Right kidney (tissue), 9 donors: ENCODE measurements around the gene ZDHHC19.
"Not testable (repeated sequence)": the region's sequence is repeated elsewhere in the genome, so short reads cannot be mapped to it uniquely, and the experiment has no call there.

Experiments used
- DNase-seq: peaks from one replicate; pipeline ENCODE4 v3.0.0-alpha.2; 2016
- long read RNA-seq, 8 donors: transcript quantifications; one replicate each; lab custom pipeline, GENCODE V29; 2026

ZDHHC19 gene
- long read RNA-seq, donor 1 = 0 reads
- long read RNA-seq, donor 2 = 0 reads
- long read RNA-seq, donor 3 = 0 reads
- long read RNA-seq, donor 4 = 0 reads
- long read RNA-seq, donor 5 = 0 reads
- long read RNA-seq, donor 6 = 0 reads
- long read RNA-seq, donor 7 = 0 reads
- long read RNA-seq, donor 8 = 0 reads

GRCh38 chr3:196210673-196211556, at the start of gene ZDHHC19:
ZDHHC19 (minus strand) TSS chr3:196211400; CDS start chr3:196211315, 85 bp downstream.
- DNase-seq = no peak

DNA sequence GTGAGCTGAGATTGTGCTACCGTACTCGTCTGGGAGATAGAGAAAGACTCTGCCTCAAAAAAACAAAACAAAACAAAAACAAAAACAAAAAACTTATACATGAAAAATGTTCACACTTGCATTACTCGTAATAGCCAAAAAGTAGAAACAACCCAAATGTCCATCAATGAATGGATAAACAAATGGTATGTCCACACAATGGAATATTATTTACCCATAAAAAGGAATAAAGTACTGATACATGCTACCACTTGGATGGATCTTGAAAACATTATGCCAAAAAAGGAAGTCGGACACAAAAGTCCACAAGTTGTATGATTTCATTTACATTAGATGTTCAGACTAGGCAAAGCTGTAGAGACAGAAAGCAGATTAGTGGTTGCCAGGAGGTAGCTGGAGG, 49.6 kb upstream of the ZDHHC19 start:
- no peak for DNase-seq

GRCh38 chr3:196255776-196256175, 44.6 kb upstream of the ZDHHC19 start:
- DNase-seq = no peak

DNA sequence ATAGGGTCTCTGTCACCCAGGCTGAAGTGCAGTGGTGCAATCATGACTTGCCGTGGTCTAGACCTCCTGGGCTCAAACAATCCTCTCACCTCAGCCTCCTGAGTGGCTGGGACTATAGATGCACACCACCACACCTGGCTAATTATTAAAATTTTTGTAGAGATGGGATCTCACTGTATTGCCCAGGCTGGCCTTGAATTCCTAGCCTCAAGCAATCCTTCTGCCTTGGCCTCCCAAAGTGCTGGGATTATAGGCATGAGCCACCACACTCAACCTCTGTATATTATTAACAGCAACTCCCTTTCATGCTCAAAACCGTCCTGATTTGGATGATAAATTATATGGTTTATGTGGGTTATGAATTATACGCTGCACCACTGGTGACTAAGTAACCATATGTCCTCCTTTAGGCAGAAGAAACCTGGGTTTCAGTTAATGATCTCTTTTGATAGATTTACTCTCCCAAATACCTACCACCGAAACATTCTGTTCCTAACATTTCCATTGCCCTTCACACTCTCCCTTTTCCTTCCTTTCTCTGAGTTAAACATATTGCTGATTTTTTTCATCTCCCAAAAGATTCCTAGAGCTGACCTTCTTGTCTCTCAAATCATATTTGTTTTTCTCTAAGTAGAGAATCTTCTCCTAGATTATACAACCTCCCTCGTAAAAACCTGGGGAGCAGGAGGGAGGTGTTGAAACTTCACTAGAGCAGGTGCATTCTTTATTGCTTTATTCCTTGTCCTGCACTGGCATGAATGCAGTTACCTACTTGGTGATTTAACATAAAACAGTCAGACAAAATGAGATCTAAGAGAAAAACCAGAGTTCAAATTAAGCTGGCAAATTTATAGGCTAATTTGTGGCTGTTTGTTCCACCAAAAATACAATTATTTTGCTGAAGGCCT, 43.4 kb upstream of the ZDHHC19 start:
- no peak for DNase-seq

- DNase-seq = no peak
These were observed 40.7 kb upstream of the ZDHHC19 start for GRCh38 chr3:196251918-196252317.

DNA sequence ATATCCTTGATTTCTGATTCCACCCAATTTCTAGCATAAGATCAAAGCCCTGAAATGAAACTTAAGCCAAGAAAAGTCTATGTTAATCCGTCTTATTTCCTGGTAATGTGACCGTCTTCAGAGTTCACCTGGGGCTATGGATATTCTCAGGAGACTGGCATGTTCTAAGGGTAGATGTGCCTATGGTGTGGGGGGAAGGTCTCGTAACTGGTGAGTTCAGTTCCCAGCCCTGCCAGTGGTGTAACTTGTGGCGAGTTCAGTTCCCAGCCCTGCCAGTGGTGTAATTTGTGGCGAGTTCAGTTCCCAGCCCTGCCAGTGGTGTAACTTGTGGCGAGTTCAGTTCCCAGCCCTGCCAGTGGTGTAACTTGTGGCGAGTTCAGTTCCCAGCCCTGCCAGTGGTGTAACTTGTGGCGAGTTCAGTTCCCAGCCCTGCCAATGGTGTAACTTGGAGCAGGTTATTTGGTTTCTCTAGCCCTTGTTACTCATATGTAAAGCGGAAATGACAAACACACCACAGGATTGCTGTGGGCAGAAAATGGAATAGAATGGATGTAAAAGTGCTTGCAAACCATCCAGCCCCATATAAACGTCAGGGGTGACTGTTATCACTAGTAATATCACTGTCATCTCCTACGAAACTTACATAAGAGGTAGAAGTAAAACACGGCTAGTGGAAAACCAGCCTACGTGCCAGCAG, 35.6 kb upstream of the ZDHHC19 start:
- no peak for DNase-seq

GRCh38 chr3:196244166-196244565, 33.0 kb upstream of the ZDHHC19 start:
- not testable (repeated sequence) for DNase-seq

DNA sequence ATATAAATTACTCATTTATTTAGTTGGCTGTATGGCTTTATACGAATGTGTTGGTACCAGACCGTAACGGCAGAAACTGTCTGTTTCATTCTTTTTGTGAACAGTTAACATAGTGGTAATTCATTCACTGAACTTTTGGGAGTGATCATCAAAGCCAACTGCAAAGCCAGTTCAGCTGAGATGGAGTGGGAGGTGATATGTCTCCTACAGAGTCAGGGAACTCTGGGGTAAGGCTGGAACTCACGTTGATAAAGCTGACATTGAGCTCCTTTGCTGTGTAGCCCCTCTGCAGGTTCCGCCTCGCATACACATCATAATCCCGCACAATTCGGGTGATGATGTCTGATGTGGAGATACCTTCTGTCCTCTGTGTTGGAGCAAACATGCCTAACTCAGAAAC, 30.5 kb upstream of the ZDHHC19 start:
- DNase-seq = no peak

- no peak for DNase-seq
These were observed 29.2 kb upstream of the ZDHHC19 start for GRCh38 chr3:196240424-196240823.

- DNase-seq = no peak
These were observed 27.7 kb upstream of the ZDHHC19 start for GRCh38 chr3:196238612-196239560.

GRCh38 chr3:196237203-196237602, 26.0 kb upstream of the ZDHHC19 start:
- no peak for DNase-seq

DNA sequence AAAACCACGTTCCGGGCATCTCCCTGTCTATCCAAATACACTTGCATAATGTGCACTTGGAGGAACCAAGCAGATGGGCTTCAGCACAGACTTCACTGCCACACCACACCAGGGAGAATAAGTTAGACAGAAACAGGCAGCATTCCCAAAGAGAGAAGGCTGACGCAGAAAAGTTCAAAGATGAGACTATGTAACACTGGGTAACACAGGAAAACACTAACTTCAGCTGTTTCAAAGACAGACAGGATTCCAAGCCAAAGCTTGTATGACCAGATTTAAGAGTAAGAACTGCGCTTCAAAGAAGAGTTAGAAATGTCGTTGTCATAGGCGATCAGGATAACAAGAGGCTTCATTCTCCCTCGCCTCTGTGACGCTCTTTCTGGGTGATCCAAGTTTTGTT, 25.0 kb upstream of the ZDHHC19 start:
- no peak for DNase-seq

DNA sequence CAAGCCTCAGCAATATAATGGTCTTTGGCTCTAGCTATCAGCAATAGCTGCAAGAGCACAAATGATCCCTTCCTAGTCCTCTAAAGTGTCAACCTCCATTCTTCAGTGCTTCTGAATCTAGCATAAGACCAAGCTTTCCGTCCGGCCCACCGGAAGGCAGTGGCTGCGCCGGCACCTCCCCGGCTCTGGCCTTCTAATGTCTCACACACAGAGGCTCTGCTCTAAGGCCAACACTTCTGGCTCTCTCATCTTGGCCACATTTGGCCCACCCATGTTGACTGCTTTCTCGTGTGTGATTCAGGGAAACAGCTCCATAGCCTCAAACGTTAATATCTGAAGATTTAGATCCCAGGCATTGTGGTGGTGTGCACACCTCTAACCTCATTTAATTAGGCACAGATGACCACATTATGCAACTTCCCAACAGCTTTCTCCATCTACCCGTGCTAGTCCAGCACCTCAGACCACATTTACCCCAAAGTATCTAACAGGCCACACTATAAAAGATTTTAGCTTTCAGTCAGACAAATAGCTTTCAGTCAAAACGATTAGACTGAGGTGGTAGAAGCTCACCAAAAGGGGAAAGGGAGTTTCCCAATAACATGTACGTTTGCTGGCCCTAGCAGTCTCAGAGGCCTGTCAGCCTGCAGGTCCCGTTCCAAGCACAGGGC, 24.4 kb upstream of the ZDHHC19 start:
- no peak for DNase-seq

DNA sequence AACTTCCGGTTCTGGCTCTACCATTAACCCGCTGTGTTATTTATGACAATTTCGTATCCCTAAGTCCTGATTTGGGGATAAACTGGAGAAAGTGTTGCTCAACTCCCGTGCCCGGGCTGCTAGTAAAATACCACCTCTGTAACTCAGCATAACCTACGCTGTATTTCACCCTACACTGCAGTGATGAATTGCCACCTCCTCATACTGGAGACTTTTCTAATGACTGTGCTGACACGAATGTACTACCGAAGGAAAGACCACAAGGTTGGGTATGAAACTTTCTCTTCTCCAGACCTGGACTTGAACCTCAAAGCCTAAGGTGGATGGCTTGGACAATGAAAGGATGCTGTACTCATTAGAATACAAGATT, 21.7 kb upstream of the ZDHHC19 start:
- no peak for DNase-seq

DNA sequence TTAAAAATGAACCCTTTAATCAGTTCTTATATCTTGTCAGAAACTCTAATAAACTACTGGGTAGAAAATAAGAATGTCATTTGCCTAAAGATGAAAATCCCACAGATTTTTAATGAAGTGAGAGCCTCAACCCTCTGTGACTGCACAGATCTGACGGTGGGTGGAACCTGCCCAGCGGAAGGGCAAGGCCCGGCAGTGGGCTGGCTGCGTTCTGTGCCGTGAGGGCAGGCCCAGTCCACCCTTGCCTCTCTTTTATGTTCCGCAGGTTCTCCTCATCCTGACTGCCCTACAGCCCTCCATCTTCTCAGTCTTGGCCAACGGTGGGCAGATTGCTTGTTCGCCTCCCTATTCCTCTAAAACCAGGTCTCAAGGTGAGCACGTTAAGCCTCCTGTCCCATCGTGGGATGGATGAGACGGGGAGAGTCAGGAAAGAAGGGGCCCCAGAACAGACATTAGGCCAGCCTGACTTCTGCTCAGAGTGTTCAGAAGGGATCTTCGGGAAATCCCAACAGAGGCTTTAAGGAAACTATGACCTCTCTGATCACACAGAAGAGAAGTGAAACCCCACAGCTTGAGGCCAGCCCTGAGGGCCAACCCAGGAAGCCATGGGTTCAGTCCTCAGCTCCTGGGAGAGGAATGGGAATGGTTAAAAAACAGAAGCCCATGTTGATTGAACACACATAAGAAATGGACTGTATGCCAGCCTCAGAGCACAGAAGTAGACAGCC, 21.1 kb upstream of the ZDHHC19 start:
- DNase-seq = no peak

DNA sequence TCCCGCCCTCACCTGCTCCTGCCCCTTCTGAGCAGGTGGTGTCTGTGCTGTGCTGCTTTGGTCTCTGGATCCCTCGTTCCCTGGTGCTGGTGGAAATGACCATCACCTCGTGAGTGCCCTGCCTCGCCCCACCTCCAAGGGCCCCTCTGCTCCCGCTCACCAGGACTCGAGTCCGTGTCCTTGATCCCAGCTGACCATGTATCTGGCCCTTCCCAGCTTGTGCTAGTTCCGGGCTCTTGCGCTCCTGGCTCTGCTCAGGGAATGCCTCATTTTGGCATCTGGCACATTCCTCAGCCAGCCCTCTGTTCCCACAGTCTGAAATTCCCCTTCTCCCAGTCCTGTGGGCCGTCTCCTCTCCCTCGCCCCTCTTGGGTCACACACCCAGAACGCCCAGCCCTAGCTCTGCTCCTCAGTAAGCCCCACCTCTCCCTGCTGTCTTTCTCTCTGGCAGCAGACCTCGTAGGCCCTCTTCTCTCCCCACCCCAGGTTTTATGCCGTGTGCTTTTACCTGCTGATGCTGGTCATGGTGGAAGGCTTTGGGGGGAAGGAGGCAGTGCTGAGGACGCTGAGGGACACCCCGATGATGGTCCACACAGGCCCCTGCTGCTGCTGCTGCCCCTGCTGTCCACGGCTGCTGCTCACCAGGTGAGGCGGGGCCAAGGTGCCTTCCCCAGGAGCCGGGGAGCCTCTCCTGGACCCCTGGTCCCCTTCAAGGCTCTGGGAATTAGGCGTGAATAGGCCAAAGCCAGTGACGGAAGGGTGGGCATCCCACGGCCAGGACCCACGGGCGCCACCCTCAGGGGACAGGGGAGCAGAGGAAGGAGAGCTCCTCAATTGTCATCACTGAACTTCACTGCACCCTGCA, 16.7 kb upstream of the ZDHHC19 start:
- DNase-seq = no peak

- no peak for DNase-seq
These were observed 15.9 kb upstream of the ZDHHC19 start for GRCh38 chr3:196227121-196227561.

GRCh38 chr3:196225763-196226364, 14.7 kb upstream of the ZDHHC19 start:
- no peak for DNase-seq
